Putamen (tissue), 1 donor: ENCODE measurements around the gene FN3KRP.

Source experiments
- DNase-seq: peaks from one replicate; pipeline ENCODE4 v3.0.0-alpha.2; 2016; ENCODE audit warnings: low spot score

Gene FN3KRP

GRCh38 chr17:82687375-82687861, 29.1 kb upstream of the FN3KRP start:
- peak; percentile 82 for DNase-seq

- DNase-seq, result no peak
These were observed 28.6 kb upstream of the FN3KRP start for GRCh38 chr17:82687871-82688270.

- no peak for DNase-seq
These were observed 27.4 kb upstream of the FN3KRP start for GRCh38 chr17:82689077-82689476.

- peak; percentile 93 for DNase-seq
These were observed 25.6 kb upstream of the FN3KRP start for GRCh38 chr17:82690786-82691489.

- no peak for DNase-seq
These were observed 24.8 kb upstream of the FN3KRP start for GRCh38 chr17:82691714-82692113.

- no peak for DNase-seq
These were observed 24.2 kb upstream of the FN3KRP start for GRCh38 chr17:82692268-82692667.

GRCh38 chr17:82693168-82693867, 23.2 kb upstream of the FN3KRP start:
- no peak for DNase-seq

GRCh38 chr17:82694647-82695046, 21.9 kb upstream of the FN3KRP start:
- DNase-seq, result no peak

- no peak for DNase-seq
These were observed 20.2 kb upstream of the FN3KRP start for GRCh38 chr17:82696259-82696658.

GRCh38 chr17:82696916-82697807, 19.3 kb upstream of the FN3KRP start:
- peak; percentile 68 for DNase-seq

GRCh38 chr17:82697808-82698064, 18.8 kb upstream of the FN3KRP start:
- no peak for DNase-seq

GRCh38 chr17:82698065-82698973, 18.2 kb upstream of the FN3KRP start, which contains the start of gene RAB40B:
Gene RAB40B (minus strand): TSS chr17:82698698. CDS start chr17:82698596, 102 bp downstream.
- peak; percentile 99 for DNase-seq

GRCh38 chr17:82698974-82699442, 17.5 kb upstream of the FN3KRP start:
- no peak for DNase-seq

GRCh38 chr17:82699551-82699950, 17.0 kb upstream of the FN3KRP start:
- DNase-seq, result no peak

GRCh38 chr17:82702231-82702927, 14.1 kb upstream of the FN3KRP start:
- DNase-seq, result no peak

GRCh38 chr17:82703036-82703745, 13.3 kb upstream of the FN3KRP start:
- DNase-seq, result no peak

GRCh38 chr17:82703935-82704865, 12.3 kb upstream of the FN3KRP start:
- DNase-seq, result no peak

GRCh38 chr17:82704886-82705285, 11.6 kb upstream of the FN3KRP start:
- no peak for DNase-seq

- DNase-seq, result no peak
These were observed 10.8 kb upstream of the FN3KRP start for GRCh38 chr17:82705756-82706155.
